ENCODE results near the gene PPP4R4.
"Not testable (repeated sequence)": the region's sequence is repeated elsewhere in the genome, so short reads cannot be mapped to it uniquely, and the experiment has no call there.

Gene PPP4R4

DNA sequence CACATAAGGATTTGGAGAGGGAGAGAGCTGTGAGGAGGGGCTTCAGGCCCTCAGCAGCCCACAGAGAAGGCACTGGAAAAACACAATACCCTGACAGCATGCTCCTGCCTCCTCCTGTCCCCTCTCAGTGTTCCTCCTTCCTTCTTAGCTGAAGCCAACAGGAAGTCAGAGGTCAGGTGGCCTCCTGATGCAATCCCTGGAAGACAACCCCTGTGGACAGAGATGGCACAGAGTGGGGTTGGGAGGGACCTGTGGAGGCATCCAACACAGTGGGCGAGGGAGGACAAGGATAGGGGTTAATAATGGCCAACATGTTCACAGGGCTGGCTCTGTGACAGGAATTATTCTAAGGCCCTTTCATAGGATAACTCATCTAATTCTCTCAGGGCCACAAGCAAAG is 29.4 kb upstream of the PPP4R4 start:
- TF ChIP-seq, protein P1, sequence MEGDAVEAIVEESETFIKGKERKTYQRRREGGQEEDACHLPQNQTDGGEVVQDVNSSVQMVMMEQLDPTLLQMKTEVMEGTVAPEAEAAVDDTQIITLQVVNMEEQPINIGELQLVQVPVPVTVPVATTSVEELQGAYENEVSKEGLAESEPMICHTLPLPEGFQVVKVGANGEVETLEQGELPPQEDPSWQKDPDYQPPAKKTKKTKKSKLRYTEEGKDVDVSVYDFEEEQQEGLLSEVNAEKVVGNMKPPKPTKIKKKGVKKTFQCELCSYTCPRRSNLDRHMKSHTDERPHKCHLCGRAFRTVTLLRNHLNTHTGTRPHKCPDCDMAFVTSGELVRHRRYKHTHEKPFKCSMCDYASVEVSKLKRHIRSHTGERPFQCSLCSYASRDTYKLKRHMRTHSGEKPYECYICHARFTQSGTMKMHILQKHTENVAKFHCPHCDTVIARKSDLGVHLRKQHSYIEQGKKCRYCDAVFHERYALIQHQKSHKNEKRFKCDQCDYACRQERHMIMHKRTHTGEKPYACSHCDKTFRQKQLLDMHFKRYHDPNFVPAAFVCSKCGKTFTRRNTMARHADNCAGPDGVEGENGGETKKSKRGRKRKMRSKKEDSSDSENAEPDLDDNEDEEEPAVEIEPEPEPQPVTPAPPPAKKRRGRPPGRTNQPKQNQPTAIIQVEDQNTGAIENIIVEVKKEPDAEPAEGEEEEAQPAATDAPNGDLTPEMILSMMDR (IDR thresholded peaks at IDR 0.05; ENCODE audit: low read depth, low read length, missing control alignments), result no peak
- DNase-seq (ENCODE audit: low read depth), result no peak
- H3K4me3 ChIP-seq (ENCODE audit: low read depth, low read length), result no peak overlapping the region

DNA sequence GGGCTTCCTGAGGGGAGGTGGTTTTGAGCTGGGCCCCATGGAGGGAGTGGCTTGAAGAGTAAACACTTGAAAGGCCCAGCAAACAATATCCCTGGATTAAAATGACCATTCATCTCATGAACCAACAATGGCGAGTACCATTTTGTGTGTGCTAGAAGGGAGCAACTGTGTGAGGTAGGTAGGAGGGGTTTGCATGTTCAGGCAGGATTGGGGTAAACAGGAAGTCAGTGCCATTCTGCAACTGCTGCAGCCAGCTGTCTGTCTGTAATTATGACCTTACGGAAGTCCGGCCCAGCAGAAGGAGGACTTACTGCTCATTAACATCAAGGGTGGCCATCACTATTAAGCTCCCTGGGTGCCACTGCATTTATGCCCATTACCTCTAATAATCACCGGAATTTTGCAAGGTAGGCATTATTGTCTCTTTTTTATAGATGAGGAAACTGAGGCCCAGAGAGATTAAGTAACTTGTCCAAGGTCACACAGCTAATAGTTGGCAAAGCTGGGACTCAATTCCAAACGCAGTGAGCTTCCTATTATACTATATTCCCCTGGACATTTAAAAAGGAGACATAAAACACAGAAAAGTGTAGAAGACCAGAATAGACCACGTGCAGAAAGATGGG is 28.1 kb upstream of the PPP4R4 start:
- no peak overlapping the region for H3K4me3 ChIP-seq (ENCODE audit: low read depth, low read length)
- TF ChIP-seq, protein P1 (IDR thresholded peaks at IDR 0.05; ENCODE audit: low read depth, low read length, missing control alignments), result no peak
- DNase-seq (ENCODE audit: low read depth), result no peak

DNA sequence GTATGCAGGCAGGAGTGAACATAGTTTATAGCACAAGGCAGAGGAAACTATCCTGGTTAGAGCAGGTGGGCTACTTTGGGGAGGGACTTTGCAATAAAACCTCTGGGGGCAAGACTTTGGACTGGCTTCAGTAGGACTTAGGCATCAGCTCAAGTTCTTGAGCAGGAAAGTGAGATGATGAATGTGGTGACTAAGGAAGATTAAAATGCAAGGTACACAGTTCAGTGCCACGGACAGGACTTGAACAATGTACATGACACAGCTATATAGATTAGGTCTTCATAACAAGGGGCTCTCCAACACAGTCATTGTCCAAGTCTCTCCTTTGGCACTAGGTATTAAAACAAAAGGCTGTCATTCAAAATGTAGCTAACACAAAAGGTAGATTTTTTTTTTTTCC is 21.4 kb upstream of the PPP4R4 start:
- TF ChIP-seq, protein P1 (IDR thresholded peaks at IDR 0.05; ENCODE audit: low read depth, low read length, missing control alignments), result no peak
- DNase-seq (ENCODE audit: low read depth), result no peak
- H3K4me3 ChIP-seq (ENCODE audit: low read depth, low read length), result no peak overlapping the region

DNA sequence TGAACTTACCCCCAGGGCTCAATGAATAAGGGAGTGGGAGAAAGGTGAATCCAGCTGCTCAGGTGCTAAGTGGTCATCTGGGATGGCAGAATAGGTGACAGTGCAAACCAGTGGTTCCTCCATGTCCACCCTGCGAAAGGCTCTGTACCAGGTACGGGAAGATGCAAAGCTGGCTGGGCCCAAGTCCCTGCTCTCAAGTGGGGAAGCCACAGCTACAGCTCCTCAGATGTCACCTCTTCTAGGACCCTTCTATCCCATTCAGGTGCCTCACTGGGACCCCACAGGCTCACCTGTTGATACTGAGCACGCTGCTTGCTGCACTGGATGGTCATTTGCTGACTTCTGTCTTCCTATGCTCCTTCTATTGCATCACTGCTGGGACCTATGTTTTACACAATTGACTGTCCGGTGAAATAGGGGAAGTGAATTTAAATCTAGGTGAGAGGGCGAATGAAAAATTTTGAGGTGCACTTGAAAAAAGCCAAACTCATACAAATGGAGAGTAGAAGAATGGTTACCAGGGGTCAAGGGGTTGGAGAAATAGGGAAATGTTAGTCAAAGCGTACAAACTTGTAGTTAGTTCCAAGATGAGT is 20.3 kb upstream of the PPP4R4 start:
- no peak overlapping the region for H3K4me3 ChIP-seq (ENCODE audit: low read depth, low read length)
- TF ChIP-seq, protein P1 (IDR thresholded peaks at IDR 0.05; ENCODE audit: low read depth, low read length, missing control alignments), result no peak
- no peak for DNase-seq (ENCODE audit: low read depth)

DNA sequence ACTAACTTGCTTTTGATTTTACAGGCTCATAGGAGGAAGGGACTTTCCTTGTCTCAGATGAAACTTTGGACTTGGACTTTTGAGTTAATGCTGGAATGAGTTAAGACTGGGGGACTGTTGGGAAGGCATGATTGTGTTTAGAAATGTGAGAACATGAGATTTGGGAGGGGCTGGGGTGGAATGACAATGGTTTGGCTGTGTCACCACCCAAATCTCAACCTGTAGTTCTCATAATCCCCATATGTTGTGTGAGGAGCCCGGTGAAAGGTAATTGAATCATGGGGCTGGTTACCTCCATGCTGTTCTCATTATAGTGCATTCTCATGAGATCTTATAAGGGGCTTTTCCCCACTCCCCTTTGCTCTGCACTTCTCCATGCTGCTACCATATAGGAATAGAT is 18.0 kb upstream of the PPP4R4 start:
- not testable (repeated sequence) for DNase-seq (ENCODE audit: low read depth); H3K4me3 ChIP-seq (ENCODE audit: low read depth, low read length)

DNA sequence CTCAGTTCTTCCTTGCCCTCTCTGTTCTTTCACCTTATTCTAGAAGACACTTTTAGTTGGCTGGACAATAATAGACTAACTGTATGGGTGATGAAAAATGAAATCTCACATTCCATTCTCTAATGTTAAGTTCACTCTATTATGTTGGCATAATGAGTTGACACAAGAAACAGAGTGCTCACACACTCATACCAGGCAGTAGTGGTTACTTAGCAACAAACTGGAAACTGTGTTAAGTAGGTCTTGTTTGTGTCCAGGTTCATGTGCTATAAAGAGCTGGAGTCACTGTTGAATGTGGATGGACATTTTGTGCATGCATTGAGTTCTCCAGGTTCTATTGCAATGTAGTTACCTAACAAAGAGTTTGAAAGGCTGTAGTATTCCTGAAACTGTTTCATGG is 16.9 kb upstream of the PPP4R4 start:
- no peak overlapping the region for H3K4me3 ChIP-seq (ENCODE audit: low read depth, low read length)
- DNase-seq (ENCODE audit: low read depth), result no peak
- TF ChIP-seq, protein P1 (IDR thresholded peaks at IDR 0.05; ENCODE audit: low read depth, low read length, missing control alignments), result no peak

DNA sequence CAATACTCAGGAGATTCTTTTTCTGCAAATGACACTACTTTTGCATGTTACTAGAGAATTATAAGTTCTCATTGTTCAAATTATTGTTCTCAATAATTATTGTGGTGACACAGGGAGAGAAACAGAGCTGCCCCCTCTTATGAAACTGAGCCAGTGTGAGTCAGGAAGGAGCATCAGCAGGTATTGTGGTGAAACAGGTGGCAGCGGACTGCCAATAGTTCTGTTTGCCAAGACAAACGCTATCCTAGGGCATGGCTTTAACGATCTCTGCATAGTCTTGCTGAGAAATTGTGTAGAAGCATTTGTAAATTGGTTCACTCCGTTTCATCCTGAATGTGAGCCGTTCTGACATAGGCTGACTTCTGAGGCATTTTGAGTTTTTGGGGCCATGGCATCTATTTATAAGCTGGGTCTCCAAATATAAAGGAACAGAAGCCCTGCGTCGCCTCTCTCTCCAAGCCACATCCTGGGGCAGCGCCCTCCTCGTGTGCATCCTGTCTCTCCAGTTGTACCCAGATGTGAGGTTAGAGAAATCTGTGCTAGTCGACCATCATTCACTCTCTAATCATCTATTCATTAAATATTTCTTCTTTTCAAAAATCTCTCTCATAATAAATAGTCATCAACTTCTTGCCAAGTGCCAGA is 15.8 kb upstream of the PPP4R4 start:
- no peak overlapping the region for H3K4me3 ChIP-seq (ENCODE audit: low read depth, low read length)
- DNase-seq (ENCODE audit: low read depth), result no peak
- TF ChIP-seq, protein P1 (IDR thresholded peaks at IDR 0.05; ENCODE audit: low read depth, low read length, missing control alignments), result no peak
